ENCODE results near the gene PXN. TPM values are rescaled to one million over a fixed set of nuclear protein-coding genes. Genes with fewer than 3 reads are reported as not detected.

The PXN gene
- total and polyA plus RNA-seq, 2 of the 13 experiments (the other 11 are each of a cell fraction or from before 2014, with no cell fraction given), result 13.6 to 14.2 TPM

DNA sequence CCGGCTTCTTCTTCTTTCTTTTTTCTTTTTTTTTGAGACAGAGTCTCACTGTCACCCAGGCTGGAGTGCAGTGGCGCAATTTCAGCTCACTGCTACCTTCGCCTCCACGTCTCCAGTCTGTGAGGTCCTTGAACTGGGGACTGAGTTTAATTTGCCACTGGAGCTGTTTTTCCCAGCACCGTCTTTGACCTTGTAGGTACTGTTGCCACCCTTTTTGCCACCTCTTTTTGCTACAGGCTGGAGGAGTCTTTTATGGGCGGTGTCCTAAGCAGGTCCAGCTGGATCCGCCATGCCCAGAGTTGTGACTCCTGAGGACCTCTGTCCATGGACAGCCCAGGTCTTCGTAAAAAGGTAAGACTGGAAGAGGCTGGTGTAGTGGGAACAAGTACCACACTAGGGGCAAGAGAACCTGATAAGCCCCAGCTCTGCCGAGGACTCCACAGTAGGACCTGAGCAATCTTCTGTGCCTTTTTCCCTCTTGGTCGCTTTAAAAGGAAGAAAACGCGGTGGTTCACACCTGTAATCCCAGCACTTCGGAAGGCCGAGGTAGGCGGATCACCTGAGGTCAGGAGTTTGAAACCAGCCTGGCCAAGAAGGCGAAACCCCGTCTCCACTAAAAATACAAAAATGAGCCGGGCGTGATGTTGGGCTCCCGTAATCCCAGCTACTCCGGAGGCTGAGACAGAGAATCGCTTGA lies 25.2 kb upstream of the PXN start (continued):
- TF ChIP-seq SMYD3 (CRISPR knock-in tag; IDR thresholded peaks at IDR 0.05) (no peak), MAFK (conservative IDR thresholded peaks at IDR 0.05 in 1 of 2, IDR thresholded peaks at IDR 0.05 in 1 of 2; ENCODE audit: low read length in 2 of 2) (no peak), HOXD1 (CRISPR knock-in tag; IDR thresholded peaks at IDR 0.05) (no peak), ZBTB1 (CRISPR knock-in tag; IDR thresholded peaks at IDR 0.05; ENCODE audit: borderline replicate concordance) (no peak), ZNF10 (CRISPR knock-in tag; IDR thresholded peaks at IDR 0.05; ENCODE audit: borderline replicate concordance, low read depth) (no peak), ISL2 (CRISPR knock-in tag; IDR thresholded peaks at IDR 0.05) (0 out of 2 replicates have a peak, but pooled peaks have one; percentile 18), PHF20 (CRISPR knock-in tag; IDR thresholded peaks at IDR 0.05) (no peak), RBFOX2 (IDR thresholded peaks at IDR 0.05; ENCODE audit: low read depth, low read length) (no peak), HOXA5 (CRISPR knock-in tag; IDR thresholded peaks at IDR 0.05) (no peak), ZFP41 (CRISPR knock-in tag; IDR thresholded peaks at IDR 0.05; ENCODE audit: borderline replicate concordance) (no peak), EZH2 (conservative IDR thresholded peaks at IDR 0.05; ENCODE audit: low read depth, low read length) (no peak), KLF15 (CRISPR knock-in tag; IDR thresholded peaks at IDR 0.05; ENCODE audit: borderline replicate concordance) (no peak), MYNN (CRISPR knock-in tag; IDR thresholded peaks at IDR 0.05; ENCODE audit: low read depth) (no peak), XBP1 (CRISPR knock-in tag; IDR thresholded peaks at IDR 0.05) (no peak)
- TF ChIP-seq, protein P1, sequence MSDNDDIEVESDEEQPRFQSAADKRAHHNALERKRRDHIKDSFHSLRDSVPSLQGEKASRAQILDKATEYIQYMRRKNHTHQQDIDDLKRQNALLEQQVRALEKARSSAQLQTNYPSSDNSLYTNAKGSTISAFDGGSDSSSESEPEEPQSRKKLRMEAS (IDR thresholded peaks at IDR 0.05), result no peak
- TF ChIP-seq, protein P2, sequence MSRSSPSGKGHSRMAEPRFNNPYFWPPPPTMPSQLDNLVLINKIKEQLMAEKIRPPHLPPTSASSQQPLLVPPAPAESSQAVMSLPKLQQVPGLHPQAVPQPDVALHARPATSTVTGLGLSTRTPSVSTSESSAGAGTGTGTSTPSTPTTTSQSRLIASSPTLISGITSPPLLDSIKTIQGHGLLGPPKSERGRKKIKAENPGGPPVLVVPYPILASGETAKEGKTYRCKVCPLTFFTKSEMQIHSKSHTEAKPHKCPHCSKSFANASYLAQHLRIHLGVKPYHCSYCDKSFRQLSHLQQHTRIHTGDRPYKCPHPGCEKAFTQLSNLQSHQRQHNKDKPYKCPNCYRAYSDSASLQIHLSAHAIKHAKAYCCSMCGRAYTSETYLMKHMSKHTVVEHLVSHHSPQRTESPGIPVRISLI (CRISPR knock-in tag; IDR thresholded peaks at IDR 0.05; ENCODE audit: borderline replicate concordance), result no peak
- TF ChIP-seq, protein P3, sequence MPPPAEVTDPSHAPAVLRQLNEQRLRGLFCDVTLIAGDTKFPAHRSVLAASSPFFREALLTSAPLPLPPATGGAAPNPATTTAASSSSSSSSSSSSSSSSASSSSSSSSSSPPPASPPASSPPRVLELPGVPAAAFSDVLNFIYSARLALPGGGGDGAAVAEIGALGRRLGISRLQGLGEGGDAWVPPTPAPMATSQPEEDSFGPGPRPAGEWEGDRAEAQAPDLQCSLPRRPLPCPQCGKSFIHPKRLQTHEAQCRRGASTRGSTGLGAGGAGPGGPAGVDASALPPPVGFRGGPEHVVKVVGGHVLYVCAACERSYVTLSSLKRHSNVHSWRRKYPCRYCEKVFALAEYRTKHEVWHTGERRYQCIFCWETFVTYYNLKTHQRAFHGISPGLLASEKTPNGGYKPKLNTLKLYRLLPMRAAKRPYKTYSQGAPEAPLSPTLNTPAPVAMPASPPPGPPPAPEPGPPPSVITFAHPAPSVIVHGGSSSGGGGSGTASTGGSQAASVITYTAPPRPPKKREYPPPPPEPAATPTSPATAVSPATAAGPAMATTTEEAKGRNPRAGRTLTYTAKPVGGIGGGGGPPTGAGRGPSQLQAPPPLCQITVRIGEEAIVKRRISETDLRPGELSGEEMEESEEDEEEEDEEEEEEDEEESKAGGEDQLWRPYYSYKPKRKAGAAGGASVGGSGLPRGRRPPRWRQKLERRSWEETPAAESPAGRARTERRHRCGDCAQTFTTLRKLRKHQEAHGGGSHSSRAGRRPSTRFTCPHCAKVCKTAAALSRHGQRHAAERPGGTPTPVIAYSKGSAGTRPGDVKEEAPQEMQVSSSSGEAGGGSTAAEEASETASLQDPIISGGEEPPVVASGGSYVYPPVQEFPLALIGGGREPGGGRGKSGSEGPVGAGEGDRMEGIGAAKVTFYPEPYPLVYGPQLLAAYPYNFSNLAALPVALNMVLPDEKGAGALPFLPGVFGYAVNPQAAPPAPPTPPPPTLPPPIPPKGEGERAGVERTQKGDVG (CRISPR knock-in tag; IDR thresholded peaks at IDR 0.05; ENCODE audit: borderline replicate concordance), result no peak
- TF ChIP-seq, protein P4, sequence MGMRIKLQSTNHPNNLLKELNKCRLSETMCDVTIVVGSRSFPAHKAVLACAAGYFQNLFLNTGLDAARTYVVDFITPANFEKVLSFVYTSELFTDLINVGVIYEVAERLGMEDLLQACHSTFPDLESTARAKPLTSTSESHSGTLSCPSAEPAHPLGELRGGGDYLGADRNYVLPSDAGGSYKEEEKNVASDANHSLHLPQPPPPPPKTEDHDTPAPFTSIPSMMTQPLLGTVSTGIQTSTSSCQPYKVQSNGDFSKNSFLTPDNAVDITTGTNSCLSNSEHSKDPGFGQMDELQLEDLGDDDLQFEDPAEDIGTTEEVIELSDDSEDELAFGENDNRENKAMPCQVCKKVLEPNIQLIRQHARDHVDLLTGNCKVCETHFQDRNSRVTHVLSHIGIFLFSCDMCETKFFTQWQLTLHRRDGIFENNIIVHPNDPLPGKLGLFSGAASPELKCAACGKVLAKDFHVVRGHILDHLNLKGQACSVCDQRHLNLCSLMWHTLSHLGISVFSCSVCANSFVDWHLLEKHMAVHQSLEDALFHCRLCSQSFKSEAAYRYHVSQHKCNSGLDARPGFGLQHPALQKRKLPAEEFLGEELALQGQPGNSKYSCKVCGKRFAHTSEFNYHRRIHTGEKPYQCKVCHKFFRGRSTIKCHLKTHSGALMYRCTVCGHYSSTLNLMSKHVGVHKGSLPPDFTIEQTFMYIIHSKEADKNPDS (CRISPR knock-in tag; IDR thresholded peaks at IDR 0.05), result no peak

Data from HepG2 (cell line).